GM18508 (cell line): Measurements from ENCODE around the gene IL31RA.
"Not testable (repeated sequence)": the region's sequence is repeated elsewhere in the genome, so short reads cannot be mapped to it uniquely, and the experiment has no call there.

Experiments used
- ATAC-seq: cut with Tn5 transposase; IDR thresholded peaks from one replicate; pipeline ENCODE4 v1.9.1; 2021; ENCODE audit warnings: moderate number of reproducible peaks; ENCODE audit not compliant: insufficient read depth, unreplicated experiment

The IL31RA gene

DNA sequence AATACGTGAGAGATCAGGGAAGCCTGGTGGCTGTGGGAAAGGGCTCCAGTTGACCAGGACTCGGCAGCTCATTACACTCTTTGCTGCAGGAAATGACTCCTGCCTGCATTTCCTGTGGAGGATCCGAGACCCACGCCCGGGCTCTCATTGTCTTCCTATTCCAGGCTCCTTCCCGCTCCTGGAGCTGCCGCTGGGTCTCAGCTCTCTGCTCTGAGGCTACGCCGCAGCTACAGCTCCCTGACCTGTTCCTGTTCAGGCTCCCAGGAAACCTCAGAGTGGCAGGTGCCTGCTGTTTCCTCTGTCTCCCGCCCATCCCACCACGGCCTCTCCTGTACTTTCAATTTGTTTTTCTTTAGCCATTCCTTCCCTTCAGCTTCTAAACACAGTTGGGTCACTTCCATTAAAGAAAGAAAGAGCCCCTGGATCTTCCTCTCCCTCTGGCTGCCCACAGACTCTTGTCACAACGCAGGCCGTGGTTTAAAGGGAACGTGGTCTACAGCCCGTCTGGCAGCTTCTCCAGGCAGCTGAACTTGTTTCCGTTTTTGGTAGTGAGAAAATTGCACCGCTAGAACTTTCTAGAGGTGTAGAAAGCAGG lies 72.1 kb downstream of the IL31RA start:
- no peak for ATAC-seq

DNA sequence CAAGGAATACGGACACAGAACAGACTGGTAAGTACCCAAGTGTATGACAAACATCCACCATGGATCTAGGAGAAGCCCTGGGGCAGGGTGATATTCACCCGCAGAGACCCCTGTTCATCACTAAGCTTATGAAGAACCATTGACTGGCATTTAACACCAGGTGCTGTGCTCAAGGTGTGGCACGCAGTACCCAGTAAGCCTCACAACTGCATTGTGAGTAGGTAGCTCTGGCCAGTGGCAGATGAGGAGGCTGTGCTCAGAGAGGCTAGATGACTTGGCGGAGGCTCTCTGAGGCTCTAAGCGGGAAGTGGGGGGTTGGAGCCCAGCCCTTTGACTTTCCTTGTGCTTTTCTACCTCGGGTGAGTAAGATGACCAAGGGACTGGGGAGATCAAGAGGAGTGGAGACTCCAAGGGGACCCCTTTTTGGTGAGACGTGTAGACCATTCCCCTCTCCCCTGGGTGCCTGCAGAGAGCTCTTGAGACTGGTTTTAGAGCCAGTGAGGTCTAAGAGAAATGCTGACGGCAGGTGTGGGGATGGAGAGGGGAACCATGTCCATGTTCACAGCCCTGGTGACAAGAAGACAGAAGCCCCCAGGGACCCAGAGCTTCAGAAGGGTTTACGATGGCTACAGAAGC lies 72.8 kb downstream of the IL31RA start:
- no peak for ATAC-seq

DNA sequence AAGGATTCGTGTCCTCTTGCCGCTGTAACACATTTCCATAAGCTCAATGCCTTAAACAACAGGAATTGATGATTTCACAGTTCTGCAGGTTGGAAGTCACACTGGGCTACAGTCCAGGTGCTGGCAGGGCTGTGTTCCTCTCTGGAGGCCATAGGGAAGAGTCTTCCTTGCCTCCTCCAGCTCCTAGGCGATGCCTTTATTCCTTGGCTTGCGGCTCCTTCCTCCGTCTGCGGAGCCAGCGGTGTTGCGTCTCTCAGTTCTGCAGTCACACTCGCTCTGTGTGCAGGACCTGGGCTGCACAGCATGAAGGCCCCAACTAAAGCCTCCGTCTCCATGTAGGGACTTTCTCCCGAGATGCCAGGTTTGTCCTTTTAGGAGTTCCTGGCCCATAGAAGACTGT lies 73.6 kb downstream of the IL31RA start:
- ATAC-seq: no peak

DNA sequence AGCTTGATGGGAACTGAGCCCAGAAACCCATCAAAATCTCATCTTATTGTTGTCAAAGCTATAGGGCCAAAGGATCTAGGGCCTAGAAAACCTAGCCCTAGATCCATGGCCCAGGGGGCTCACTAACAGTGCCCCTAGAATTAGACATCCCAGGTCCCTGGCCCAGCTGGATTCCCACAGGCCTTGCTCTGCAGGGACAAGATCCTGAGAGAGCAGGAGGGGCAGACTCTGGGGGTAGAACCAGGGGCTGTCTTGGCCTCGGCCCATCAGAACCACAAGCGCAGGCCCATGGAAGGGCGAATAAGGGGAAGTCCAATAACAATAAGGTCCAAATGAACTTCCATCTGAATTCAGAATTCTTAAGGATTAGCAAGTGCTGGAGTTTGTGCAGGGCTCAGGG lies 74.0 kb downstream of the IL31RA start:
- ATAC-seq: no peak

DNA sequence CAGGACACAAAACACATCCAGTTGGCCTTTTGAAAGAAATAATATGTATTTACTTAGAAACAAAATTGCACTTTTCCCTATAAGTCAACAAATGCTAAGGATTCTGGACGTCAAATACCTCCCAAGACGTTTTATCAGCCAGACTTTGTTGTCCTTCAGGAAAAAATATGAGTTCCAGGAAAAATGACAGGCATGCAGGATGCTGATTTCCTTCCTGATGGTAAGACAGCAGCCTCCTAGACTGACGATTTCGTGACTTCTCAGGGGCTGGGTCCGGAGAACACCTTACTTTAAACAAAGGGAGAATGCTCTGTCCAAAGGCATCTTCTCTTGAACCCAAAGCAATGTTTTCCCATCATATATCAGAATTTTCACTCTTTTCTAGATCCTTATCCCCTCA lies 74.6 kb downstream of the IL31RA start:
- no peak for ATAC-seq

DNA sequence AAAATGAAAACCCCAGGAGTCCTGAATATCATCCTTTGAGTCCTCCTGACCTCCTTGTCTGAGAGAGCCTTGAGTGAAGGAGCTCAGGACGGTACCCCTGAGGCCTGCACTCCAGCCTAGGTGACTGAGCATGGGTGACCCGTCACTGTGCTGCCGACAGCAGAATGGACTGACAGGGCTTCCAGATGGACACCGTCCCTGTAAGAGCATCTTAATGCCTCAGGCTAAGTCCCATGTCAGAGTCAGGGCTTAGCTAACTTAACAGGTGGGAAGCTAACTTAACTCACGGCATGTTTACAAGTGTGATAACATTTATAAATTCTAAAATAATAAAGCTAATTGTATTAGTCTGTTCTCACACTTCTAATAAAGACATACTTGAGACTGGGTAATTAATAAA lies 75.3 kb downstream of the IL31RA start:
- no peak for ATAC-seq

DNA sequence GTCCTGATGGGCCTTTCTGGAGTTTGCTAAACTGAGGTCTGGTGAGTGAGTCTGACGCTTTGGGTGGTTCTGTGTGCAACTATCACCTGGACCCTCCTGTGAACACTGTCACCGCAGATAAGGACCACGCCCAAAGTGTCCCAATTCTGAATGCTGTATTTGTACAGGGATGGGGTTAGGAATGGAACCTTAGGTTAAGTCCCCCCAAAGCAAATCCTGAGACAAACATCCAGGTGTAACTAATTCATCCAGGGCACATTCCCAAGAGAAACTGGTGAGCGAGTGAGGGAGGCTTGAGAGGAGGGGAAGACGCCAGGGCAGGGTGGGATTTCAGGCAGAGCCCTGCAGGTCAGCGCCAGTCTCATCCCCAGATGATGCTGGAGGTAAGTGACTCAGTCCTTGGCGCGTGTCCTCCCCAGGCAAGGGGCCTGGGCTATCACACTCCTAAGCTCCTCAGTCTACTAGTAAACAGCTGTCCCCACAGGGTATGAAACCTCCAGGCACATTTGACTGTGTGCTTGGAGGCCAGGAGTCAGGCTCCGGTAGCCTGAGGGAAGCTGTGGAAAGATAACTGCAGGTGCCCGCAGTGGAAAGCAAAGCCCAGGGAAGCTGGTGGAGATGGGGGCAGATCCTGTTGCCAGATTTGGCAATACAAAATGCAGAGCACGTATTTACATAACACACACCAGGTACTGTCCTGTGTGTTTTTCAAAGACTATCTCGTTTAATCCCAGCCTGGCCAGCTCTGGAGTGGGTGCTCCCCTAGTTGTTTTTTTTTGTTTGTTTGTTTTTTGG lies 76.9 kb downstream of the IL31RA start:
- no peak for ATAC-seq

DNA sequence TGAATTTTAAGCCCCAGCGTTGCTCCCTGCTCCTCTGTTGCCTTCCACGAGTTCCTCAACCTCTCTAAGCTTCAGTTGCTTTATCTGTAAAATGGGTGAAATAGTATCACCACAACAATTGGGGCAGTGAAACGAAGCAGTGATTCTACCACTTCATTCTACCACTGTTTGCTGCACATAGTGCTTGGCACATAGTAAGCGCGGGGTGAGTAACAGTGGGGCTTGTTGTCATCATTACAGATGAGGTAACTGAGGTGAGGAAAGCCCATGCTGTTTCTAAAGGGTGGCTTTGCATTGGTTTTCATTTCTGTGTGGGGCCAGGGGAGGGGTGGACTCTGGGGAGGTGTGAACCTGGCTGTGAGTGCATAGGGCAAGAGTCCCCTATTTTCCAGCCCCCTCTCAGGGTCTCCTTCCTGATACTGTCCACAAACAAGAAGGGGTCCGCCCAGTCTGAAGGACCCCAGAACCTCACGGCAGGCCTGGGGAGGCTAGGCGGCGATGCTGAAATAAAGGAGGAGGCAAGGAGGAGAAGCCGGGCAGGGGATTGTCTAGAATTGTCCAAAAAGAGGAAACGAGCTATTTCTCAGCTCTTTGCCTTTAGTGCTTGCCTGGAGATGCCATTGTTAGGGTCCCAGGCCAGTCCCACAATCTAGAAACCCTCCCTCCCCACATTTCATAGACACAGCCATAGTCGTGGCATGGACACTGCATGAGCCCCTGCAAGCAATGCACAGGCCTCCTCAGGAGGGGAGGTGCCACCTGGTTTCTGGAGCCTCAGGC lies 78.1 kb downstream of the IL31RA start:
- no peak for ATAC-seq

DNA sequence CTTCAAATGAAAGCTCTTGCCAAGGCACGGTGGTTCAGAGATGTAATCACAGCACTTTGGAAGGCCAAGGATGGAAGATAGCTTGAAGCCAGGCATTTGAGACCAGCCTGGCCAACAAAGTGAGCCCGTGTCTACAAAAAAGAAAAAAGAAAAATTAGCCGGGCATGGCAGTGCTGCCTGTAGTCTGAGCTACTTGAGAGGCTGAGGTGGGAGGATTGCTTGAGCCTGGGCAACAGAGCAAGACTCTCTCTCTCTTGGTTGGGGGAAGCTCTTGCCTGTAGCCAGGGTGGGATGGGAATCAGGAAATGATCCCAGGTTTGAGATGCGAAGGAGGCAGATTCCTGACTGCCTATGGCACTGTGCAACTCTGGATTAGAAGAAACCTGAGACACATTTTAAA lies 81.5 kb downstream of the IL31RA start:
- ATAC-seq: no peak

DNA sequence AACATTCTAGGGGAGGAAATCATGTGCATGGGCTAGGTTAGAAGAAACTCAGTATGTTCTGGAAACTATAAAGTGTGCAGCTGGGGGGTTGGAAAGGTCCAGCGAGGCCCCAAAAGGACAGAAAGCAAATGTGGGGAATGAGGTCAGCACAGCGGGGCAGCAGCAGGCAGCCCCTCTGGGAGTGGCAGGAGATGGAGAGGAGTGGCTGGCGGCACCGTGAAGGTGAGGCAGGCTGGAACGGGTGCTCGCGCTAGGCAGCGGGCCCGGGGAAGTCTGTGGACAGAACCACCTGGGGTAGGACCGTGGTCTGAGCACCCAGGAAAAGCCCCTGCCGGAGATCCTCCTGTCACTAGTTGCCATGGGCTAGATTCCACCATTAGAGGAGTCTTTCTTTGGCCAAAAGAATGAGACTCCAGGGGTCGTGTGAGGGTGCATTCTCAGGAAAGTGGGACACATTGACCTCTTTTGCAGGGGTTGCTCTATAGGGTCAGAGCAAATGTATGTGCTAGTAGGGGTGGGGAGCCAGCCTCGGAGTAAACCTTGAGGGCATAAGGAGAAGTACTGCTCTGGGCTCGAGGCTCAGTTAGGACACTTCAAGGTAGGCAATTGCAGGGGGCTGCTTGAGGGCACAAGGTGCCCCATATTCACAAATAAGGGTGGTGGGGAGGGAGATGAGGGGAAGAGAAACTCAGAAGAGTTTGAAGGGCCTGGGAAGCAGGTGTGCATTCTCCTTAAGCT lies 82.4 kb downstream of the IL31RA start:
- ATAC-seq: no peak

DNA sequence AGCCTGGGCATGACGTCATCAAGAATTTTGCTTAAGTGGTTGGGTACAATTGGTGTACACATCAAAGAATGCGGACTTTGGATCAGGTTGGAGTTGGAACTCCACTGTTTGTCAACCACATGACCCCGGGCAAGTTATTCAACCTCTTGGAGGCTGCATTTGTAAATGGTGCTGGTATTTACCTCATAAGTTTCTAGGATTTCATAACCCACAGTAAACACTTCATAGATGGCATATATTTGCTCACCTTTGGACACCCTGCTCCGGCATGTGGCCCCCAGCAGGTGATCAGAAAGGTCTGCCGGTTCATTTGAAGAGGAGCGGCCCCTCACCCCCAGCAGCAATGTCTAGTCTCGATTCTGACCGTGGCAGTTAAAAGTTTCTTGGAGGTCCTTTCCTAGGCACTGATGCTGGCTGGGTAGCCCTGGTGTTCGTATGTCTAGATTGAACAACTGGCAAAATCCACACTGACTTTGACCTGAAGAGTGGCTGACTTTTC lies 83.0 kb downstream of the IL31RA start:
- no peak for ATAC-seq

DNA sequence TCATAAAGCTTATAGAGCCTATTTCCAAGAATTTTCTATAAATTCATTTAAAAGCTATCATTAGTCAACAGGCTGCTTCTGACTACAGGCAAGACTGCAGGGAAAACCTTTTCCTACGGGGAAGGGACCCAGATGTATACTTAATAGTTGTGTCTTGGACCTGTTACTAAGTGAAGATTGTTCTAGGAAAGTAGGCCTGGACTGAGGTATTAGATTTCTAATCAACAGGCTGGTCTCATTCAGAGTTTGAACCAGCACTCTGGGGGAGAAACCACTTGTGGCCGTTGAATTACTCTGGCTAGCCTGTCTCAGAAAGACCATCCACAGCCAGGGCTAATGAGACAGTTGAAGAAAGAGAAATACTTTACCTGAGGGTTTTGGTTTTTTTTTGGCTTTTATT lies 83.6 kb downstream of the IL31RA start:
- ATAC-seq: no peak

DNA sequence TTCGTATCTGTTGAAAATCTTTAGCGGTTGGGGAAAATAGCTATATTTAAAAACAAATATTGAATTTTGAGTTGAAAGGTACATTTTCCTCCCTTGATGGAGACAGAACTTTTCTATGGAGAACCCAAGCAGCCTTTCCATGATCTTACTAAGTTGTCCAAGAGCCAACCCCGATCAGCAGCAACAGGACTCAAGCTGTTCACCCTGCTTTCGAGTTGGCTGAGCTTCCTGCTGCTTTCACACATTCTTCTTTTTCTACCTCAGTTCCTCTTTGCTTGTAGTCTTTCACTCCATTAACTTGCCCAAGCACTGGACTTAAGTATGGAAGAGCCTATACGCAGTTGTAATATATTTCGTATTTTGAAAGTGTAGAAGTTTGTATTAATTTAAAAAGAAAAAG lies 84.2 kb downstream of the IL31RA start:
- ATAC-seq: no peak

DNA sequence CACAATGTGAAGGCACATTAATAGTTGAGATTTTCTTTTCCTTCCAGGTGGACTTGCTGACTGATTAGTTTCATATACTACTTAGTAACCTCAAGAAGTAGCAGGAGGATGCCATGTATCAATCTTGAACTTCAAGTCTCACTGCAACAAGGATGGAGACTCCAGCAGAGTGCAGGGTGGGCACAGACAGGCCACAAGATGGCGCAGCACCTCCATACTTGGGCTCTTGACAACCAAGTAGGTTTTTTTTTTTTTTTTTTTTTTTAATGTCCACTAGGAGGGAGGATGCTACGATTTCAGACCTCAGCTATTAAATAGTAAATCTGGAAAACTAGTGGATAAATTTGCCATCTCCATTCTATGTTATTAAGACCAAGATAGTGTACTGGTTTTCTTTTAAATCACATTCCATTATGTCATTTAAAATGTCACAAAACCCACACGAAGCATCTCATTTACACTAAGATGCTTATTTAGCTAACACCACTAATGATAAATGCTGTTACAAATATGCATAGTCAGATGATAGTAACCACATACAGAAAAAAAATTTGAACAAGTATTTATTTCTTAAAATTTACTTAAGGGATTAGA lies 85.0 kb downstream of the IL31RA start:
- ATAC-seq: no peak

DNA sequence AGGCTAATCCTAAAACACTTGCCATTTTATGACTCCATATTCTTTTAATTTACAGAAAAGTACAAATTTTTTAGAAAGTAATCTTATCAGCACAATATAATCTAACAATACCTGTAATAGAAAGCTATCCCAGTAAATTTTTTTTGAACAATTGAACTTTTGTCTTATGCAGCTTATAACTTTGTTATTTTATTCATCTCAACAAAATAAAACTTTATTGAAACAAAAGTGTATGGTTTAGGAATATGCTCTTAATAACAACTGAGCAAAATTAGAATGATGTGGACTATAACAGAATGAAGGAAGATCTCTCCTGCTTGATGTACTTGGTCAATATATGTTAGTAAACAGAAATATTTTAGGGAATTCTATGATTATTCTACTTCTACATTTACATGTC lies 86.4 kb downstream of the IL31RA start:
- ATAC-seq: not testable (repeated sequence)

DNA sequence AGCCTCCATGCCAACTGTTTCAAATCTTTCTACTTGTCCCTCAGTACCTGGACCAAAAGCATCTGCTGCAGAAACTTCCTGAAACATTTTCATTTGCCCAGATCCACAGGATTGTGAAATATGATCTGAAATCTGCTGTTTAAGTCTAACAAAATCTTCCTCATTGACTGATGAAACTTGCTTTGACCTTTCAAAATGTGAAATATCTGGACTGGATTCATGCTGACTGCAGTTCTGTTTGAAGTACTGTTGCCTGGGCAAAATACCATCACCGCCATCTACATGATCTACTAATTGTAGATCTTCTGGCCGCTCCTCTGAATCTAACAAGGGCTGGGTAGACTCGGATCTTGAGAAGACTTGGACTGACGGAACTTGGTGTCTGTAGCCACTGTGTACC lies 90.0 kb downstream of the IL31RA start:
- not testable (repeated sequence) for ATAC-seq

DNA sequence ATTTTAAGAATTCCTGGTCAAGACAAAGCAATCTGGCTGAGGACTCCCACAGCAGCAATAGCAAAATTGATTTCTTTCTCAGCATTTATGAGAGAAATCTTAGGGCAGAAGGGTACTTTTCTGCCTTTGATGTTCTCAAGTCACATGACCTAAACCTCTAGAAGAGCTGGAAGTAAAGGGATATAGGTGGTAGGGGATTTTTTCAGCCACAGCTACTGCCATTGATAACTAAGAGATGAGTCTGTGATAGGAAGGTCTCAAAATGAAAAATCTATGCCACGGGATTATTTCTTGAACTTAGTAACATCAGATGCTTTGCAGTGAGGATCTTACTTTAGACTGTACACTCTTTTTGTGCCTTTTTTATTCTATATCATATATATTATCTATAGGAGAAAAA lies 108.1 kb downstream of the IL31RA start:
- ATAC-seq: no peak

DNA sequence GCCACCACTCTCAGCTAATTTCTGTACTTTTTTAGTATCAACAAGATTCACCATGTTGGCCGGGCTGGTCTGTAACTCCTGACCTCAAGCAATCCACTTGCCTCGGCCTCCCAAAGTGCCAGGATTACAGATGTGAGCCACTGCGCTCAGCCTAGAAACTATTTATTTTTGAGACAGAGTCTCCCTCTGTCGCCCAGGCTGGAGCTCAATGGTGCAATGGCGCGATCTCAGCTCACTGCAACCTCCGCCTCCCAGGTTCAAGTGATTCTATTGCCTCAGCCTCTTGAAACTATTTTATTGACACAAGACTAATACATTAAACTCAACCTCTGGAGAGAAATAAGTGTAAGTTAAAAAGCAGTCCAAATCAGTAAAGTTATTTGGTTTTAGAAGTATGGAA lies 109.6 kb downstream of the IL31RA start:
- no peak for ATAC-seq

DNA sequence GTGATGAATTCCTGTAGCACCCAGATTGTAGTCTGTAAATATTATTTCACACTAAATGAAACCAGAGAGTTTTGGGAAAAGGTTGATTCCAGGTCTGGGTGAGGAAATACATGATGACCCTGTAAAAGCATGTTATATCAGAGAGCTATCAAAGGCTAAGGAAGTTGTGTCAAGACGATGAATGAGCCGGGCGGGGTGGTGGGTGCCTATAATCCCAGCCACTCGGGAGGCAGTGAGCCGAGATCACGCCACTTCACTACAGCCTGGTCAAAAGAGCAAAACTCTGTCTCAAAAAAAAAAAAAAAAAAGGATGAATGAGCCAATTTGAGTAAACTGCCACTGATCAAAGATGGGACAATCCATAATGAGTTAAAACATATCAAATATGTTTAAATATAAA lies 114.4 kb downstream of the IL31RA start:
- no peak for ATAC-seq

DNA sequence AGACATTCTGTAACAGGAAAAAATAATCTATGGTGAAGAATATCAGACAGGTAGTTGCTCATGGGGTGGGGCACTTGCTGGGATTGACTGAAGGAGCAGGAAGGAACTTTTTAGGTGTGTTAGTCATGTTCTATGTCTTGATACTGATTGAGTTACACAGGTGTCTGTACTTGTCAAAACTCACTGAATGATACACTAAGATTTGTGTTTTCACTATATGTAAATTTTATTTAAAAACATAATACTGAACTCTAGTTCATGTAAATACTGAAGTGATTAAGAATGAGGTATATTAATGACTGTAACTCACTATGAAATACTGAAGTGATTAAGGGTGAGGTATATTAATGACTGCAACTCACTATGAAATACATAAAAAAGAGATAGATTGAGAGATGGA lies 115.1 kb downstream of the IL31RA start:
- no peak for ATAC-seq
